Tibial nerve (tissue), 4 donors: ENCODE data around the gene DHX16.

Experiments
- EP300 ChIP-seq, 2 donors: sonication (generic); formaldehyde crosslinking; IDR thresholded peaks; one replicate each; pipeline ENCODE4 v1.6.1; 2017; ENCODE audit warnings: antibody characterized with exemption in 2 of 2, mild to moderate bottlenecking in 1 of 2
- POLR2A ChIP-seq, 2 donors: fragments of 450-650 bp; IDR thresholded peaks; one replicate each; pipeline ENCODE4 v1.6.1; 2017; ENCODE audit warnings: antibody characterized with exemption in 2 of 2, mild to moderate bottlenecking in 2 of 2, moderate library complexity in 2 of 2
- TF ChIP-seq, protein P1 (sequence below), 5 experiments: fragments of 200-600 bp in 3 of 5; fragments of 450-650 bp in 2 of 5; sonication (generic) in 3 of 5; IDR thresholded peaks; one replicate each; pipeline ENCODE4 v1.5.1; 2016 to 2019; ENCODE audit warnings: antibody characterized with exemption in 5 of 5, mild to moderate bottlenecking in 3 of 5, moderate library complexity in 2 of 5

DNA sequence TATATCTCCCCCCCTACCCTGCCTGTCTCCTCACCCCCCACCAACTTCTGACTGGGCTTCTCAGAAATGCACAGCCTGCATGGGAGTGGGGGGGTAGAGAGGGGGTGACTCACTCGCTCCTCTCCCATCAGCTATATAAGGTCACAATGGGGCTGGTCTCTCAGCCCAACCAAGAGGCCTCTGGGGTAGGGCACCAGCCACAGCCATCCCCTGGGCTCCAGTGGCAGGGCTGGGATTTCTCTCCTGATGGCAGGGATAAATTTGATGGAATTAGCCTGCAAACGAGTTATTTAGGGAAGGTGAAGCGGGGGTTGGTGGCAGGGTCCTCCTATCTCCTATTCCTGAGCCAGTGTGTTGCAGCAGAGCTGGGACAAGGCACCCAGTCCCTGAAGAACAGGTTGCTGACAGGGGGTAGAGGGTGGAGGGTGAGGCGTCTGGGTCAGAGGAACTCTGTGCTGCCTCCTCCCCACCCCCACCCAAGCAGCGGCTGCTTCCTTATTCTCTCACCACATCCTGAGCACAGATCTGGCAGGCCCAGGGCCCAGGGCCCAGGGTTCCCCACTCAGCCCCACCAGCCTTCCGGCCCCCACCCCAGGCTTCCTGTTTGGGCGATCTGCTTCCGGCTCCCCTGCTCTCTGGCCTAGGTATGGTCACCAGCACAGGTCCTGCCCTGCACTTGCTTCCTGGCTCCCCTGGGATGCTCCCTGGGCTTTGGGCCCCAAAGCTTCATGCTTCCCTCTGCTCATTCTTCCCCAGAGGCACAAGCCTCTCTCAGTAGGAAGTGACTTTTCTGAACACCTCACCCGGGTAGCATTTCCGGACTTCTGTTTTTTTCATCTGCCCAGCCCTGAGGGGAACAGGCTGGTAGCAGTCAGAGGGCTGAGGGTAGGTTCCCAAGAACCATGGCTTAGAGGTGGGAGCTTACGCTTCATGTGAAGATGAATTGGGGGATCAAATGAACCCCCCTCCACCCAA lies 9.6 kb upstream of the DHX16 start:
- TF ChIP-seq, protein P1, sequence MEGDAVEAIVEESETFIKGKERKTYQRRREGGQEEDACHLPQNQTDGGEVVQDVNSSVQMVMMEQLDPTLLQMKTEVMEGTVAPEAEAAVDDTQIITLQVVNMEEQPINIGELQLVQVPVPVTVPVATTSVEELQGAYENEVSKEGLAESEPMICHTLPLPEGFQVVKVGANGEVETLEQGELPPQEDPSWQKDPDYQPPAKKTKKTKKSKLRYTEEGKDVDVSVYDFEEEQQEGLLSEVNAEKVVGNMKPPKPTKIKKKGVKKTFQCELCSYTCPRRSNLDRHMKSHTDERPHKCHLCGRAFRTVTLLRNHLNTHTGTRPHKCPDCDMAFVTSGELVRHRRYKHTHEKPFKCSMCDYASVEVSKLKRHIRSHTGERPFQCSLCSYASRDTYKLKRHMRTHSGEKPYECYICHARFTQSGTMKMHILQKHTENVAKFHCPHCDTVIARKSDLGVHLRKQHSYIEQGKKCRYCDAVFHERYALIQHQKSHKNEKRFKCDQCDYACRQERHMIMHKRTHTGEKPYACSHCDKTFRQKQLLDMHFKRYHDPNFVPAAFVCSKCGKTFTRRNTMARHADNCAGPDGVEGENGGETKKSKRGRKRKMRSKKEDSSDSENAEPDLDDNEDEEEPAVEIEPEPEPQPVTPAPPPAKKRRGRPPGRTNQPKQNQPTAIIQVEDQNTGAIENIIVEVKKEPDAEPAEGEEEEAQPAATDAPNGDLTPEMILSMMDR (IDR thresholded peaks at IDR 0.05) = no peak
- TF ChIP-seq EP300 (IDR thresholded peaks at IDR 0.05) = peak in 1 of 2 donors; percentile 13
- peak; percentile 25 to 53 for TF ChIP-seq POLR2A (IDR thresholded peaks at IDR 0.05)
